SJCRH30 (cell line): ENCODE measurements around the gene MED22. TPM values are rescaled to one million over a fixed set of nuclear protein-coding genes. Genes with fewer than 3 reads are reported as not detected.
"Not testable (repeated sequence)": the region's sequence is repeated elsewhere in the genome, so short reads cannot be mapped to it uniquely, and the experiment has no call there.

ENCODE experiments used
- DNase-seq, 2 experiments: peaks; one replicate each; pipeline ENCODE4 v3.0.0-alpha.2; 2015 to 2020
- H3K27ac ChIP-seq: fragments of 250-450 bp; sonication (Bioruptor Pico); 2 replicates; pipeline ENCODE4 v1.5.1; 2020; ENCODE audit warnings: mild to moderate bottlenecking, moderate library complexity
- H3K27me3 ChIP-seq: fragments of 250-450 bp; sonication (Bioruptor Pico); 2 replicates; pipeline ENCODE4 v1.5.1; 2020; ENCODE audit warnings: mild to moderate bottlenecking, moderate library complexity
- H3K36me3 ChIP-seq: fragments of 250-450 bp; sonication (Bioruptor Pico); 2 replicates; pipeline ENCODE4 v1.5.1; 2020; ENCODE audit warnings: mild to moderate bottlenecking, moderate library complexity
- H3K4me1 ChIP-seq: fragments of 250-450 bp; sonication (Bioruptor Pico); 2 replicates; pipeline ENCODE4 v1.5.1; 2020; ENCODE audit warnings: mild to moderate bottlenecking, moderate library complexity
- H3K4me3 ChIP-seq: fragments of 250-450 bp; sonication (Bioruptor Pico); 2 replicates; pipeline ENCODE4 v1.5.1; 2020; ENCODE audit warnings: mild to moderate bottlenecking, moderate library complexity
- H3K9me3 ChIP-seq: fragments of 250-450 bp; sonication (Bioruptor Pico); replicated peaks from 2 replicates; pipeline ENCODE4 v1.5.1; 2020; ENCODE audit warnings: mild to moderate bottlenecking, moderate library complexity
- total RNA-seq: library from RNA; depleted of rRNA; stranded (reverse); fragments of >200 nt; shearing (Covaris generic); gene quantifications from 2 replicates; pipeline ENCODE4 v1.2.3, GENCODE V29; 2014

Gene MED22
- total RNA-seq, 1 experiment from 2014 or later: 71.8 TPM

DNA sequence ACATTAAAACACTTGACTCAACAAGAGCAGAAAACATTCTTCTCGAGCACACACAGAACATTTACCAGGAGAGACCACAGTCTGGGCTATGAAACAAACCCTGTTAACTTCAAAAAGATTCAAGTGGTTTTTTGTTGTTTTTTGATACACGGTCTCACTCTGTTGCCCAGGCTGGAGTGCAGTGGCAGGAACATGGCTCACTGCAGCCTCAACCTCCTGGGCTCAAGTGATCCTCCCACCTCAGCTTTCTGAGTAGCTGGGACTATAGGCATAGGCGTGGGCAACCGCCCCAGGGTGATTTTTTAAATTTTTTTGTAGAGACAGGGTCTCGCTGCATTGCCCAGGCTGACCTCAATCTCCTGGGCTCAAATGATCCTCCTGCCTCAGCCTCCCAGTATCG lies 20.9 kb downstream of the MED22 start:
- not testable (repeated sequence) for DNase-seq, H3K4me3 ChIP-seq, H3K9me3 ChIP-seq, H3K27me3 ChIP-seq, H3K4me1 ChIP-seq, H3K27ac ChIP-seq
- H3K36me3 ChIP-seq: peaks cover 18% of the 10 kb centered on the region

DNA sequence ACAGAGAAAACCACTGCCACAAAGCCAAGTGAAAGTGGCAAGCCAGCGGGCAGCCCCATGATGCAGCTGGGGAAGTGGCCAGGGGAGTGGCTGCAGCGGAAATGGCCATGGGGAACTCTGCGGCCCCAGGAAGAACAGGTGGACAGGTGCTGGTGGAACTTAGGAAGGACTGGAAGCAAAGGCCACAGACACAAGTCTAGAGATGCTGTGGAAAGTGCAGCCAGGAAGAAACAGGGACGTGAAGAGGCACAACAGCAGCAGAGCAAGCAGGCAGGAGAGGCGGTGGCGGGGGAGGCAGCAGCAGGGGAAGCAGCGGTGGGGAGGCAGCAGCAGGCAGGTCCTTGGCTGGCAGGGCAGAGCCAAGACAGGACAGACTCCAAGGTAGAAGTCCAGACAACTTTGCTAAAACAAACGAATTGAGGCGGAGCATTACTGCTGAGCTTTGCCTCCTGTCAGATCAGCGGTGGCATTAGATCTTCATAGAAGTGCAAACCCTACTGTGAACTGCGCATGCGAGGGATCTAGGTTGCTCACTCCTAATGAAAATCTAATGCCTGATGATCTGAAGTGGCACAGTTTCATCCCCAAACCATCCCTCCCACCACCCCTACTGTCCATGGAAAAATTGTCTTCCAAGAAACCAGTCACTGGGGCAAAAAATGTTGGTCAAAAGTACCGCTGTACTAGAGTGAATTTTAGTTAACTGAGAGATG lies 23.8 kb downstream of the MED22 start:
- Histone ChIP-seq H3K4me1 (no peaks in the 10 kb centered on the region), H3K9me3 (no peaks in the 10 kb centered on the region), H3K27me3 (peaks cover 7% of the 10 kb centered on the region; the same call in 1 of the 2 replicates), H3K36me3 (no peaks in the 10 kb centered on the region), H3K27ac (no peak overlapping the region), H3K4me3 (no peak overlapping the region)
- no peak for DNase-seq

DNA sequence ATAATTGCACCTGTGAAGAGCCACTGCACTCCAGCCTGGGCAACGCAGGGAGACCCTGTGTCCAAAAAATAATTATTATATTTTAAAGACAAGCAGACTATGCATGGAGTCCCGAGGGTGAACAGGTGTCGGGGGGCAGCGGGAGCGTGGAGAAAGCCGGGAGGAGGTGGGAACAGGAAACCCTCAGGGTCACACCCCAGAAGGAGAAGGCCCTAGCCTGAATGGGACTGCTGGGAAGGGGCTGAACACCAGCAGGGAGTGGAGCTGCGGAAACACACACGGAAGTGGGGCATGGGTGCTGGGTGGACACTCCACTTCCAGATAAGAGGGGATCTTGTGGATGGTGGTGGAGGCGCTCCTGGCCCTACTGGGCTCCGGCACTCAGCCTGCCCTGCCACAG lies 24.7 kb downstream of the MED22 start:
- Histone ChIP-seq H3K9me3 (no peaks in the 10 kb centered on the region), H3K4me1 (no peaks in the 10 kb centered on the region), H3K27me3 (peaks cover 9% of the 10 kb centered on the region; the same call in 1 of the 2 replicates), H3K4me3 (no peak overlapping the region), H3K27ac (no peak overlapping the region), H3K36me3 (no peaks in the 10 kb centered on the region)
- no peak for DNase-seq

DNA sequence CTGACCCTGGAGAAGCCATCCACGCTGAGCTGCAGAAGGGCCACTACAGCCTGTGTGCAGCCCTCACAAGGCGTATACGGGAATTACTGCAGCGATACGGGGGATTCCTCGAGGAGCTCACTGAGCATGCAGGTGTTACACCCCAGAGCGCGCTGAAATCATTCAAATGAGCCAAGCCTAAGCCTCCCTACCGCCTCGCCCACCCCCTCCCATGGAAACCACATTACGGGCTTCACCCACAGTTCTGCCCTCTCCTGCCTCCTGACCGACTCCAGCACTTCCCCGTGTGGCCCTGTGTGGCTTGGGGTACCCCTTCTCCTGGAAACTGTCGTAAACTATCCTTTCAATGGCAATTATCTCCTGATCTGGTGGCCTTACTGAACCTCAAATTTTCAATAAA lies 25.2 kb downstream of the MED22 start:
- peaks cover 9% of the 10 kb centered on the region; the same call in 1 of the 2 replicates for H3K27me3 ChIP-seq
- no peaks in the 10 kb centered on the region for H3K36me3 ChIP-seq
- H3K4me1 ChIP-seq: no peaks in the 10 kb centered on the region
- no peak overlapping the region for H3K4me3 ChIP-seq
- no peak for DNase-seq
- H3K27ac ChIP-seq: no peak overlapping the region
- no peaks in the 10 kb centered on the region for H3K9me3 ChIP-seq

DNA sequence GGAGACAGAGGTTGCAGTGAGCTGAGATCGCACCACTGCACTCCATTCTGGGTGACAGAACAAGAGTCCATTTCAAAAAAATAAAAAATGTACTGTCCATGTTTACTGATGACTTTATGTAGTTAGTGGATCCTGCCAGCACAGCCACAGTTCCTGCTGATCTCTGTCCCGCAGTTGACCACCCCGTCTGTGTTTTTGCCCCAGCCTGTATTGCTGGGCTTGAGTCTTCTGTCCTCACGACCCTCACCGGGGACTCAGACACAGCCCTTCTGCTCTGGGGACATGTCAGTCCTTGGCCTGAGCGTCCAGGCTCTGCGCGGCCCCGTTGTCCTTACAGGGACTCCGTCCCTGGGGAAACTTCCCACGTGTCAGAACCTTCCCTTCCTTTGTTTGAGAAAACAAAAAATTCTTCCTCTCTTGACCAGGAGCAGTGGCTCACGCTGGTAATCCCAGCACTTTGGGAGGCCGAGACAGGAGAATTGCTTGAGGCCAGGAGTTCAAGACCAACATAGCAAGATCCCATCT lies 26.5 kb downstream of the MED22 start:
- Histone ChIP-seq H3K27ac (no peak overlapping the region), H3K9me3 (no peaks in the 10 kb centered on the region), H3K27me3 (peaks cover 9% of the 10 kb centered on the region; the same call in 1 of the 2 replicates), H3K4me3 (no peak overlapping the region), H3K36me3 (no peaks in the 10 kb centered on the region), H3K4me1 (no peaks in the 10 kb centered on the region)
- no peak for DNase-seq

DNA sequence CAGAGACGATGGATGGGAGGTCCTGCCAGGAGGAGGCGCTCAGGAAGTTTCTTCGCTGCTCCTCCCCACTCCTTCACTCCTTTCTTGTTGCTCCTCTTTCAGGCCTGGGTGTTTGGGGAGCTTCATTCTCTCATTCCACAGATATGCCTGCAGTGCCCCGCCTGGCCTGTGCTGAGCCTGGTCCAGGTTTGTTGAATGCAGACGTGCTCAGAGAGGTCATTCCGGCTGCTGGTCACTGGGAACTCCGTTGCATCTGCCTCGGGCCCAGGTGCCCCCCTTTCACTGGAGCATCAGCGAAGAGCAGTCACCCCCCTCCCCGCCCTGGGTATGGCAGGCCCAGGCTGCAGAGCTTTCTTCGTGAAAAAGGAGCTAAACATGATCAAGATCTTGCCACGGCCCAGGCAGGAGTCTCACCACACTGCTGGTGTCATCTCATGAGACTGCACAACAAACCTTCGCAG lies 27.5 kb downstream of the MED22 start:
- H3K27me3 ChIP-seq: peaks cover 9% of the 10 kb centered on the region; the same call in 1 of the 2 replicates
- no peak overlapping the region for H3K4me3 ChIP-seq
- H3K9me3 ChIP-seq: no peaks in the 10 kb centered on the region; the same call in 1 of the 2 replicates
- H3K27ac ChIP-seq: no peak overlapping the region
- DNase-seq: no peak
- H3K36me3 ChIP-seq: no peaks in the 10 kb centered on the region
- no peaks in the 10 kb centered on the region for H3K4me1 ChIP-seq

DNA sequence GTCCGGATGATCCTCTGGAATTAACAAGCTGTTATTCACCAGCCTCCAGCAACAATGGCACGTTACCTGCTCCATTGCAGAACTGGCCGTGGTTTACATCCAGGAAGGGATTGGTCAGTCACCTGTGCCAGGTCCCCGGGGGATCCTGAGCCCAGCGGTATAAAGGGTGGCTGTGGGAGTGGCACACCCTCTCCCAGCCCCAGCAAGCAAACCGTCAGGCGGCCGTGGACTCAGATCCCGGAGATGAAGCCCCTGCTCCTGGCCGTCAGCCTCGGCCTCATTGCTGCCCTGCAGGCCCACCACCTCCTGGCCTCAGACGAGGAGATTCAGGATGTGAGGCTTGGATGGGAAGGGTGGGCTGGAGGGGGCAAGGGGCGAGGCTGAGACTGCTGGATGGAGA lies 30.4 kb downstream of the MED22 start:
- not testable (repeated sequence) for H3K27ac ChIP-seq, DNase-seq

DNA sequence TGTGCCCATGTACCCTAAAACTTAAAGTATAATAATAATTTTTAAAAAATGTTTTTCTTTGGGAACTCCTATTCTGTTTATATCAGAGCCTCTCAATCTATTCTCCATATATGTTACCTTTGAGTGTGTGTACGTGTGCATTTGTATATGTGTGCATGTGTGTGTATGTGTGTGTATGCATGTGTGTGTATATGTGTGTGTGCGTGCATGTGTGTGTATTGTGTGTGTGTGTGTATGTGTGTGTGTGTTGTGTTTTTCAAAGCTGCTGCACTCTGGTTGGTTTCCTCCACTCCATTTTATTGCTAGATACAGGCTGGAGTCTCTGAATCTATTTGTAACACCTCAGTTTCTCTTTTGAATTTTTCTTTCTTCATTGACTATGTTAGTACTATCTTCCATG lies 31.9 kb downstream of the MED22 start:
- Histone ChIP-seq H3K9me3 (peaks cover 3% of the 10 kb centered on the region; the same call in 1 of the 2 replicates), H3K36me3 (no peaks in the 10 kb centered on the region), H3K4me3 (no peak overlapping the region), H3K4me1 (no peaks in the 10 kb centered on the region), H3K27me3 (peaks cover 9% of the 10 kb centered on the region; the same call in 1 of the 2 replicates), H3K27ac (no peak overlapping the region)
- no peak for DNase-seq

More for the DNA sequence above, 30.4 kb downstream of the MED22 start:
- not testable (repeated sequence) for H3K4me1 ChIP-seq, H3K4me3 ChIP-seq, H3K9me3 ChIP-seq, H3K36me3 ChIP-seq, H3K27me3 ChIP-seq

DNA sequence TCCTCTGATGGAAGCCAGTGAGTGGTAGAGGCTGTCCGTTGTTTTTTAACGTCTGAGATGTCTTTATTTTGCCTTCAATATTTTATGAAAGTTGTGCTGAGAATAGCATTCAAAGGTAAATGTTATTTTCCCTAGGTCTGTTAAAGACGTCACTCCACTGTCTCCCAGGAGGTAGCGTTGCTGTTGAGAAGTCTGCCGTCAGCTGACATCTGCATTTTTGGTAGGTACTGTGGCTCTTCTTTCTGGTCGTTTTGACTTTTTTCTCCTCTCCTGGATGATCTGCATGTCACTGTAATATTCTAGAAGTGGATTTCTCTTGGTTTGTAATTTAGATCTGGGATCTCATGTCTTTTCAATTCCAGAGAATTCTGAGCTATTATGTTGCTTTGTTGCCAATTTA lies 38.3 kb downstream of the MED22 start:
- no peaks in the 10 kb centered on the region for H3K36me3 ChIP-seq
- H3K9me3 ChIP-seq: no peaks in the 10 kb centered on the region; the same call in 1 of the 2 replicates
- no peaks in the 10 kb centered on the region; the same call in 1 of the 2 replicates for H3K4me1 ChIP-seq
- no peak for DNase-seq
- H3K27me3 ChIP-seq: peaks cover 20% of the 10 kb centered on the region; the same call in 1 of the 2 replicates
- no peak overlapping the region for H3K4me3 ChIP-seq
- no peak overlapping the region for H3K27ac ChIP-seq

DNA sequence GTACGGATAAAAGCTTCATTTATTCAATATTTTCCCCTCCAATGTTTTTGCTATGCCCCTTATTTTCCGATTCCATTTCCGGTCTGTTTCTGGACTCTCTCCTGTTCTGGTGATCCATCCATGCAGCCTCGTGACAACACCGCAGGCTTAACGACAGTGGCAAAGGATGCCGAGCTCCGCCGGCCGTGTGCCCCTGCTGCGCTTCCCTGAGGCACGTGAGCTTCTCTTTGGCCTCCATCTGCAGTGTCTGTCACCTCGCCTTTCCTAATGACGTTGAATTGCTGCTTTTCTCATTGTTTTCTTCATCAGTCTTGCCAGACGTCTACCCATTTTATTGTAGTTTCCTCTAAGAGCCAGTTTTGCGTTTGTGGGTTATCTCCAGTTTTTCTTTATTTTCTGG lies 40.6 kb downstream of the MED22 start:
- Histone ChIP-seq H3K36me3 (no peaks in the 10 kb centered on the region), H3K27me3 (peaks cover 33% of the 10 kb centered on the region), H3K27ac (no peak overlapping the region), H3K9me3 (no peaks in the 10 kb centered on the region; the same call in 1 of the 2 replicates), H3K4me3 (no peak overlapping the region), H3K4me1 (no peaks in the 10 kb centered on the region; the same call in 1 of the 2 replicates)
- DNase-seq: no peak

DNA sequence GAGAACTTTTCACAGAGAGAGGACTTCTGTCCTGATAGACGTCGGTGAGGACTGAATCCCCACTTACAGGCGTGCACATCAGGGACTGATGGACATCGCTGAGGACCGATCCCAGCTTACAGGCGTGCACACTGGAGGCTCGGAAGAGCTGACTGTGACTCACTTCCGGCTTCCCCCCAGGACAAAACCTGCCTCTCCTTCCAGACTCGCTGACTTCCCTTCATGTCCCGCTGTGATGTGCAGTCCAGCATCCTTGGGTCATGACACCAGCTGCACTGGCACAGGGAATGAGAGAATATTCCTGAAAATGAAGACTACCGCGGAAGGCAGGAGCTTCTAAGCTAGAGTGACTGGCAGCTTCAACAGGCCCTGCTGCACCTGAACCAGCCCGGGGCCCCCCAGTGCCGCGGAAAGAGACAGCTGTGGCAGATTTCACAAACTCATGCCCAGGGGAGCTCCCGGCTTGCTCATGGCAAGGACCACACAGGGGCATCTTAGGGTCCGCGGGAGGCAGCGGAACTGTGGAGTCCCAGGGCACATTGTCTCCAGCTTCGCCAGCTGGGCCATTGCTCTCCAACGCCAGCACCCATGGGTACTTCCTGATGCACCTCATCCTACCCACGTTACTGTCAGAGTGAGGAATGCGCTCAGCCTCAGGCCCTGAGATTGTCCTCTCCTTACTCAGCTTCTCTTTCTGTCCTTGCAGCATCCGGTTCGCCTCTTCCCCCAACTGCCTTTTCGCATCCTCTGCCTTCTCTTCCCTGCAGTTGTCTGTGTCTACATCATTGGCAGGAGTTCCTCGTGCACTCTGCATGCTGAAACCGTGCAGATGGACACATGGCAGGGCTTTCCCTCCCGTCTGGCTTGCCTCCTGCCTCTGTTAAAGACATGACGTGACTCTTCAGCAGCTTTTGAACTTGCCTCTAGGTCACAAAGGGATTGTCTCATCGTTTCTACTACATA lies 41.4 kb downstream of the MED22 start:
- no peak for DNase-seq
- Histone ChIP-seq H3K27ac (no peak overlapping the region), H3K36me3 (no peaks in the 10 kb centered on the region), H3K4me3 (no peak overlapping the region), H3K9me3 (no peaks in the 10 kb centered on the region; the same call in 1 of the 2 replicates), H3K4me1 (no peaks in the 10 kb centered on the region; the same call in 1 of the 2 replicates), H3K27me3 (peaks cover 33% of the 10 kb centered on the region)

DNA sequence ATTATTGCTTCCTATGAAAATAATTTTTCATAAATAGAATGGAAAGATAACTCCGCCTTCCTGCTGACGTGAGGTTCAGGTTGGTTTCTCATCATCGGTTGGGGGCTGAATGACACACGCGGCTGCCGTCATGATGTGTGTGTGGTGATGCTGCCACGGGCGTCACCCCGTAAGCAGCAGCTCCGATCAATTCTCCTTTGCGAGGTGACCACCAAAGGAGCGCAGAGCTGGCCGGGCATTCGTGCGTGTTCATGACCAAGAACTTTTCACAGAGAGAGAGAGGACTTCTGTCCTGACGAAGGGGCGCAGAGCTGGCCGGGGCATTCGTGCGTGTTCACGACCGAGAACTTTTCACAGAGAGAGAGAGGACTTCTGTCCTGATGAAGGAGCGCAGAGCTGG lies 42.2 kb downstream of the MED22 start:
- no peaks in the 10 kb centered on the region; the same call in 1 of the 2 replicates for H3K4me1 ChIP-seq
- H3K27me3 ChIP-seq: peaks cover 33% of the 10 kb centered on the region
- H3K4me3 ChIP-seq: no peak overlapping the region
- H3K9me3 ChIP-seq: no peaks in the 10 kb centered on the region; the same call in 1 of the 2 replicates
- H3K27ac ChIP-seq: no peak overlapping the region
- H3K36me3 ChIP-seq: no peaks in the 10 kb centered on the region
- DNase-seq: no peak

DNA sequence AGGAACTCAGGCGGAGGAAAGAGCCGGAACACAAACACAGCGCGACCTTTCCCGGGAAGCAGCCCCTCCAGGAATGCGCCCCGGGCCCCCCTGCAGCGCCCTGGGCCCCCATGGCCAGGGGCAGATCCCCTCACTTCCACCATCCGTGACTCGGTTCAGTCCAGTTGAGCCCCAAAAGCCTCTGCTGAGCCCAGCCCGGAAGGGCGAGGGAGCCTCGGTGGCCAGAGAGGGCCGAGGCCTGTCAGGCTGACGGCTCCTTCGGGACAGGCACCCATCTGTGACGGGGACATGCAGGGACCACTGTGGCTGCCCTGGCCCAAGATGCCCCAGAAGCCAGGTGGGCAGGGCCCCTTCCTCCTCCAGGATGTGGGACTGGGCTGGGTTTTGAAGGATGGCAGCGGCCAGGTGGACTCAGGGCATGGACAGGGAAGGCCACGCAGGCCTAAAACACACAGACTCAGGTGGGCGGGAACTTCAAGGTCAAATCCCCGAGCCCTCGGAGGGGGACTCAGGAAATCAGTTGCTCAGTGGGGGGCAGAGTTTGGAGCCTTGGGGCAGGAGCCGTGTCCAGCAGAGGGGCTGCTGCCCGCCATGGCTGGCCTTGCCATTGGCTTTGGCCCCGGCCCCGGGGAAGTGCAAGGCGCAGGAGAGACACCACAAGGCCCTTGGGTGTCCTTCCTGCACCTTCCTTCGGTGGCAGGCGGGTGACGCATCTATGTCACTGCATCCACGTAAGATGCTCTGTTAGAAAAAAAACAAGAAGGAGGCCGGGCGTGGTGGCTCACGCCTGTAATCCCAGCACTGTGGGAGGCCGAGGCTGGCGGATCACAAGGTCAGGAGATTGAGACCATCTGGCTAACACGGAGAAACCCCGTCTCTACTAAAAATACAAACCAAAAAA lies 43.2 kb downstream of the MED22 start:
- no peak for DNase-seq
- peaks cover 33% of the 10 kb centered on the region for H3K27me3 ChIP-seq
- H3K27ac ChIP-seq: no peak overlapping the region
- no peaks in the 10 kb centered on the region for H3K36me3 ChIP-seq
- H3K4me3 ChIP-seq: no peak overlapping the region
- H3K4me1 ChIP-seq: no peaks in the 10 kb centered on the region; the same call in 1 of the 2 replicates
- no peaks in the 10 kb centered on the region; the same call in 1 of the 2 replicates for H3K9me3 ChIP-seq

DNA sequence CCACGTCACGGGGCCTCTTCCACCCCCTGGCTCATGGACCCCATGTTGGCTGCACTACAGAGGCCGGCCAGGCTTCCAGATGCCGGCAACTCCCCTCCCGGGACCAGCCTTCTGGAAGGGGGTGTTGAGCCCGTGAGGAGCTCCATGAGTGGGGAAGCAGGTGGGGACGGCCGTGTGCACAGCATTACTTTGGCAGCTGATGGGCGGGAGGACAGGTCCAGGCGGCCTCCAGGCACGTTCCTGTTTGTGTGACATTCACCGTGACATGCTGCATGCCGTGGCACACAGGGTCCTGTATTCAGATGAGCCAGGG lies 43.8 kb downstream of the MED22 start:
- no peak overlapping the region for H3K4me3 ChIP-seq
- H3K27ac ChIP-seq: no peak overlapping the region
- H3K4me1 ChIP-seq: no peaks in the 10 kb centered on the region; the same call in 1 of the 2 replicates
- no peak for DNase-seq
- no peaks in the 10 kb centered on the region for H3K36me3 ChIP-seq
- no peaks in the 10 kb centered on the region; the same call in 1 of the 2 replicates for H3K9me3 ChIP-seq
- H3K27me3 ChIP-seq: peaks cover 35% of the 10 kb centered on the region
